Epithelial cell of esophagus (primary cell): ENCODE measurements around the gene CD59.

Experiments used
- DNase-seq: peaks from one replicate; pipeline ENCODE4 v3.0.0; 2010; ENCODE audit warnings: low read depth
- H3K4me3 ChIP-seq: 2 replicates; pipeline ENCODE4 v1.5.1; 2011; ENCODE audit warnings: mild to moderate bottlenecking, low read length, control low read depth
- CTCF ChIP-seq: IDR thresholded peaks from 2 replicates; pipeline ENCODE4 v1.5.1; 2011; ENCODE audit warnings: low read depth, mild to moderate bottlenecking, low read length, control low read depth, inconsistent platforms; ENCODE audit not compliant: insufficient read depth; ENCODE audit errors: missing control alignments

The CD59 gene

GRCh38 chr11:33696411-33696810 lies 39.8 kb downstream of the CD59 start:
- no peak overlapping the region for H3K4me3 ChIP-seq
- no peak for DNase-seq
- no peak for TF ChIP-seq CTCF

- no peak for DNase-seq
- no peak overlapping the region for H3K4me3 ChIP-seq
- no peak for TF ChIP-seq CTCF
Observed at GRCh38 chr11:33695051-33695566, 41.1 kb downstream of the CD59 start.

GRCh38 chr11:33694346-33695050 lies 41.7 kb downstream of the CD59 start:
- DNase-seq, result no peak
- TF ChIP-seq CTCF, result no peak
- H3K4me3 ChIP-seq, result no peak overlapping the region

GRCh38 chr11:33692541-33692940 lies 43.7 kb downstream of the CD59 start:
- no peak for DNase-seq
- TF ChIP-seq CTCF, result no peak

GRCh38 chr11:33692013-33692504 lies 44.2 kb downstream of the CD59 start:
- TF ChIP-seq CTCF, result peak; percentile 9
- H3K4me3 ChIP-seq, result no peak overlapping the region
- DNase-seq, result peak; percentile 95

More at GRCh38 chr11:33692541-33692940, 43.7 kb downstream of the CD59 start:
- no peak overlapping the region for H3K4me3 ChIP-seq

- no peak overlapping the region for H3K4me3 ChIP-seq
- DNase-seq, result peak; percentile 63
- no peak for TF ChIP-seq CTCF
Observed at GRCh38 chr11:33691066-33691864, 45.0 kb downstream of the CD59 start.
